SH-SY5Y (cell line): Measurements from ENCODE around the gene GPRASP2.

Experiments
- GATA2 ChIP-seq: IDR thresholded peaks from 2 replicates; pipeline ENCODE4 v1.6.1; 2011; ENCODE audit warnings: mild to moderate bottlenecking, low read depth, low read length
- GATA3 ChIP-seq: IDR thresholded peaks from 2 replicates; pipeline ENCODE4 v1.6.1; 2011; ENCODE audit warnings: low read depth, mild to moderate bottlenecking, low read length, moderate library complexity

DNA sequence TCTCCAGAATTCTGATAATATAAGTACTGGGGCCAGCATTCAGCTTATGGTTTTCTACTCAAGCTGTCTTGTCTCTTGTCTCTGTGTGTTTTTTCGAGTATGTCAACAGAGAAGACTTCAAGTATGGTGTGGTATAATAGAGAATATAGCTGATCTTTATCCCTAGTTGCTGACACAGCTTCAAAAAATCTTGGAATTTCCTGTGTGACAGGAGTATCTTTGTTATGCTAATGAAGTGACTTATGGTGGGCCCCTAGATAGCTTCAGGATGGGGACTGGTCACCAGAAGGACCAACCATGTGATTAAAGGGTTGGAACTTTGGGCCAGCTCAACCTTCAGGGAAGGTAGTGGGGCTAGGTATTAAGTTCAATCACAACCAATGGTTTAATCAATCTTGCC, 11.2 kb downstream of the GPRASP2 start:
- no peak for TF ChIP-seq GATA2
- no peak for TF ChIP-seq GATA3
